ENCODE data around the gene GLIS1. TPM values are rescaled to one million over a fixed set of nuclear protein-coding genes. Genes with fewer than 3 reads are reported as not detected.

Gene GLIS1
- total RNA-seq, 1 experiment from 2014 or later: 1.7 TPM

- no peak overlapping the region for H3K4me3 ChIP-seq (ENCODE audit: low read length)
Observed at GRCh38 chr1:53478502-53478818, 260.5 kb downstream of the GLIS1 start.

GRCh38 chr1:53477651-53478501 lies 261.1 kb downstream of the GLIS1 start:
- TF ChIP-seq CTCF (conservative IDR thresholded peaks at IDR 0.05; ENCODE audit: low read depth, low read length): no peak
- no peak for TF ChIP-seq EZH2 (IDR thresholded peaks at IDR 0.05; ENCODE audit: low read length, unreplicated experiment)
- TF ChIP-seq EZH2phosphoT487 (IDR thresholded peaks at IDR 0.05; ENCODE audit: borderline replicate concordance, low read length): no peak
- Histone ChIP-seq H3F3A (ENCODE audit: low read length, unreplicated experiment) (no peaks in the 10 kb centered on the region), H3K36me3 (ENCODE audit: low read depth, low read length) (no peaks in the 10 kb centered on the region), H3K9me3 (ENCODE audit: low read length) (no peaks in the 10 kb centered on the region), H3K9ac (ENCODE audit: low read length) (no peak overlapping the region), H2AFZ (ENCODE audit: low read length) (no peak overlapping the region), H3K4me1 (ENCODE audit: insufficient read depth, low read length) (no peaks in the 10 kb centered on the region), H3K27me3 (ENCODE audit: low read length) (peaks cover 26% of the 10 kb centered on the region), H3K4me3 (ENCODE audit: low read length) (no peak overlapping the region), H3K4me2 (ENCODE audit: low read length) (no peak overlapping the region), H4K20me1 (ENCODE audit: low read length) (no peaks in the 10 kb centered on the region), H3K27ac (ENCODE audit: low read length) (no peak overlapping the region), H3K9me2 (replicated peaks; ENCODE audit: low read length) (no peaks in the 10 kb centered on the region), H3K79me2 (ENCODE audit: low read length) (no peaks in the 10 kb centered on the region)
- intact Hi-C loops (cut with micrococcal nuclease): no loop called here
- DNase-seq (no peak), ATAC-seq (no peak)
- POLR2A ChIA-PET (ENCODE audit: unreplicated experiment): no interaction called here
- no TSS peak for BruUV-seq (replicated peaks)
- CTCF ChIA-PET: no interaction called here

More at GRCh38 chr1:53478502-53478818, 260.5 kb downstream of the GLIS1 start:
- no TSS peak for BruUV-seq (replicated peaks)
- Histone ChIP-seq H3K9me2 (replicated peaks; ENCODE audit: low read length) (no peaks in the 10 kb centered on the region), H3K4me2 (ENCODE audit: low read length) (no peak overlapping the region), H3K9me3 (ENCODE audit: low read length) (no peaks in the 10 kb centered on the region), H3K27ac (ENCODE audit: low read length) (no peak overlapping the region), H3K4me1 (ENCODE audit: insufficient read depth, low read length) (no peaks in the 10 kb centered on the region), H3F3A (ENCODE audit: low read length, unreplicated experiment) (no peaks in the 10 kb centered on the region), H3K27me3 (ENCODE audit: low read length) (peaks cover 26% of the 10 kb centered on the region), H3K9ac (ENCODE audit: low read length) (no peak overlapping the region), H2AFZ (ENCODE audit: low read length) (no peak overlapping the region), H3K79me2 (ENCODE audit: low read length) (no peaks in the 10 kb centered on the region), H4K20me1 (ENCODE audit: low read length) (no peaks in the 10 kb centered on the region), H3K36me3 (ENCODE audit: low read depth, low read length) (no peaks in the 10 kb centered on the region)
- ATAC-seq: no peak
- TF ChIP-seq EZH2 (IDR thresholded peaks at IDR 0.05; ENCODE audit: low read length, unreplicated experiment) (no peak), CTCF (conservative IDR thresholded peaks at IDR 0.05; ENCODE audit: low read depth, low read length) (no peak), EZH2phosphoT487 (IDR thresholded peaks at IDR 0.05; ENCODE audit: borderline replicate concordance, low read length) (no peak)
- intact Hi-C loops (cut with micrococcal nuclease): no loop called here
- POLR2A ChIA-PET (ENCODE audit: unreplicated experiment): no interaction called here
- CTCF ChIA-PET: no interaction called here
- no peak for DNase-seq

- Histone ChIP-seq H3K27ac (ENCODE audit: low read length) (no peak overlapping the region), H3K9ac (ENCODE audit: low read length) (no peak overlapping the region), H4K20me1 (ENCODE audit: low read length) (no peaks in the 10 kb centered on the region), H3K4me2 (ENCODE audit: low read length) (no peak overlapping the region), H3K9me2 (replicated peaks; ENCODE audit: low read length) (no peaks in the 10 kb centered on the region), H3F3A (ENCODE audit: low read length, unreplicated experiment) (no peaks in the 10 kb centered on the region), H3K36me3 (ENCODE audit: low read depth, low read length) (no peaks in the 10 kb centered on the region), H3K4me1 (ENCODE audit: insufficient read depth, low read length) (no peaks in the 10 kb centered on the region), H2AFZ (ENCODE audit: low read length) (no peak overlapping the region), H3K79me2 (ENCODE audit: low read length) (no peaks in the 10 kb centered on the region), H3K4me3 (ENCODE audit: low read length) (no peak overlapping the region), H3K27me3 (ENCODE audit: low read length) (peaks cover 26% of the 10 kb centered on the region), H3K9me3 (ENCODE audit: low read length) (no peaks in the 10 kb centered on the region)
- TF ChIP-seq EZH2phosphoT487 (IDR thresholded peaks at IDR 0.05; ENCODE audit: borderline replicate concordance, low read length) (no peak), CTCF (conservative IDR thresholded peaks at IDR 0.05; ENCODE audit: low read depth, low read length) (no peak), EZH2 (IDR thresholded peaks at IDR 0.05; ENCODE audit: low read length, unreplicated experiment) (no peak)
- no TSS peak for BruUV-seq (replicated peaks)
- ChIA-PET CTCF (no interaction called here), POLR2A (ENCODE audit: unreplicated experiment) (no interaction called here)
- ATAC-seq (no peak), DNase-seq (no peak)
- intact Hi-C loops (cut with micrococcal nuclease): no loop called here
Observed at GRCh38 chr1:53476579-53476978, 262.4 kb downstream of the GLIS1 start.
